ENCODE data around the gene OR10A2.

The OR10A2 gene

DNA sequence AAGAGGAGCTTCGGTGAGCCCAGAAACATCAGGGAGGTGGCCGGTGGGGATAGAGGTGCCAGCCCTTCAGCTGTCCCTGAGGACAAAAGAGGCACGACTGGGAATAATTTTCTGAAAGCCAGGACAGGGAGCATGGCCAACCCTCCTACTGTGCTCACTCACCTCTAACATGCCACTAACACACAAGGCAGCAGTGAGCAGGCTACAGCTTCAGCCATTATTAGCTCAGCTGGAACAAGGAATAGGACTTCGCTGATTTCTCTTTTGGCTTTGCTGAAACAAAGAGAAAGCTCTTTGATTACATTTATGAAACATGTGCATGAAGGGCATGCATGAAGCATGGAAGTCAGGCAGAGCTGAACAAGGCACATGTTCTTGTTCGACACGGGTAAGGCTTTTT lies 29.5 kb upstream of the OR10A2 start:
- Histone ChIP-seq H3K4me1 (ENCODE audit: insufficient read depth, low read length) (no peaks in the 10 kb centered on the region), H3K4me3 (ENCODE audit: low read depth in 1 of 2, low read length in 2 of 2) (no peak overlapping the region), H3K4me2 (ENCODE audit: insufficient read depth, low read length) (no peak overlapping the region), H3K27me3 (ENCODE audit: insufficient read depth, low read length, poor library complexity) (no peaks in the 10 kb centered on the region), H3K36me3 (ENCODE audit: insufficient read depth, low read length) (no peaks in the 10 kb centered on the region), H4K20me1 (ENCODE audit: insufficient read depth, low read length) (no peaks in the 10 kb centered on the region), H3K27ac (ENCODE audit: low read length) (no peak overlapping the region), H3K9me3 (ENCODE audit: insufficient read depth, low read length, severe bottlenecking) (no peaks in the 10 kb centered on the region), H3K79me2 (ENCODE audit: insufficient read depth, low read length) (no peaks in the 10 kb centered on the region), H2AFZ (ENCODE audit: low read depth, low read length) (no peak overlapping the region), H3K9ac (ENCODE audit: low read depth, low read length) (no peak overlapping the region)
- DNase-seq, result no peak
- TF ChIP-seq, protein P1, sequence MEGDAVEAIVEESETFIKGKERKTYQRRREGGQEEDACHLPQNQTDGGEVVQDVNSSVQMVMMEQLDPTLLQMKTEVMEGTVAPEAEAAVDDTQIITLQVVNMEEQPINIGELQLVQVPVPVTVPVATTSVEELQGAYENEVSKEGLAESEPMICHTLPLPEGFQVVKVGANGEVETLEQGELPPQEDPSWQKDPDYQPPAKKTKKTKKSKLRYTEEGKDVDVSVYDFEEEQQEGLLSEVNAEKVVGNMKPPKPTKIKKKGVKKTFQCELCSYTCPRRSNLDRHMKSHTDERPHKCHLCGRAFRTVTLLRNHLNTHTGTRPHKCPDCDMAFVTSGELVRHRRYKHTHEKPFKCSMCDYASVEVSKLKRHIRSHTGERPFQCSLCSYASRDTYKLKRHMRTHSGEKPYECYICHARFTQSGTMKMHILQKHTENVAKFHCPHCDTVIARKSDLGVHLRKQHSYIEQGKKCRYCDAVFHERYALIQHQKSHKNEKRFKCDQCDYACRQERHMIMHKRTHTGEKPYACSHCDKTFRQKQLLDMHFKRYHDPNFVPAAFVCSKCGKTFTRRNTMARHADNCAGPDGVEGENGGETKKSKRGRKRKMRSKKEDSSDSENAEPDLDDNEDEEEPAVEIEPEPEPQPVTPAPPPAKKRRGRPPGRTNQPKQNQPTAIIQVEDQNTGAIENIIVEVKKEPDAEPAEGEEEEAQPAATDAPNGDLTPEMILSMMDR (IDR thresholded peaks at IDR 0.05; ENCODE audit: borderline replicate concordance, extremely low read depth, low read length, poor library complexity, severe bottlenecking), result no peak
- no peak for TF ChIP-seq EZH2 (IDR thresholded peaks at IDR 0.05; ENCODE audit: borderline replicate concordance, low read depth, low read length, severe bottlenecking)
- ATAC-seq (ENCODE audit: insufficient read depth, low read depth), result no peak

DNA sequence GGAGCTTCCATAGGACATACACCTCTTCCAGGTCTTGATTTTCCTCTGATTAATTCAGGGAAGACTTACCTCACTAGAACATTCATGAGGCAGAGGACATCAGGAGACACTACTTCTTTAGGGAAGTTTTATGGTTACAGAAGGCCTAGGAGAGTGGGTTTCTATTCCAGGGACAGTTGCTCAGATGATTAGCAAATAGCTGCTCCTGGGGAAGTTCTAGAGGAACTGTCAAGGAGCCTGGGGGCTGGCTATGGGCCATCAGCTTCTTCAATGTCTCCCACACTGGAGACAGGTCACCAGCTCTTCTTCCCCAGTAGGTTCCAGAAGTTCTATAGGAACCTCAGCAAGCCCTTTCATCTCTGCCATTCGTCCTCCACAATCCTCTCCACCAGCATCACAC lies 28.8 kb upstream of the OR10A2 start:
- DNase-seq, result no peak
- Histone ChIP-seq H3K4me2 (ENCODE audit: insufficient read depth, low read length) (no peak overlapping the region), H3K27me3 (ENCODE audit: insufficient read depth, low read length, poor library complexity) (no peaks in the 10 kb centered on the region), H3K27ac (ENCODE audit: low read length) (no peak overlapping the region), H3K4me1 (ENCODE audit: insufficient read depth, low read length) (no peaks in the 10 kb centered on the region), H3K36me3 (ENCODE audit: insufficient read depth, low read length) (no peaks in the 10 kb centered on the region), H3K79me2 (ENCODE audit: insufficient read depth, low read length) (no peaks in the 10 kb centered on the region), H3K9me3 (ENCODE audit: insufficient read depth, low read length, severe bottlenecking) (no peaks in the 10 kb centered on the region), H3K9ac (ENCODE audit: low read depth, low read length) (no peak overlapping the region), H2AFZ (ENCODE audit: low read depth, low read length) (no peak overlapping the region), H3K4me3 (ENCODE audit: low read depth in 1 of 2, low read length in 2 of 2) (no peak overlapping the region), H4K20me1 (ENCODE audit: insufficient read depth, low read length) (no peaks in the 10 kb centered on the region)
- TF ChIP-seq, protein P1 (IDR thresholded peaks at IDR 0.05; ENCODE audit: borderline replicate concordance, extremely low read depth, low read length, poor library complexity, severe bottlenecking), result no peak
- TF ChIP-seq EZH2 (IDR thresholded peaks at IDR 0.05; ENCODE audit: borderline replicate concordance, low read depth, low read length, severe bottlenecking), result no peak
- no peak for ATAC-seq (ENCODE audit: insufficient read depth, low read depth)

DNA sequence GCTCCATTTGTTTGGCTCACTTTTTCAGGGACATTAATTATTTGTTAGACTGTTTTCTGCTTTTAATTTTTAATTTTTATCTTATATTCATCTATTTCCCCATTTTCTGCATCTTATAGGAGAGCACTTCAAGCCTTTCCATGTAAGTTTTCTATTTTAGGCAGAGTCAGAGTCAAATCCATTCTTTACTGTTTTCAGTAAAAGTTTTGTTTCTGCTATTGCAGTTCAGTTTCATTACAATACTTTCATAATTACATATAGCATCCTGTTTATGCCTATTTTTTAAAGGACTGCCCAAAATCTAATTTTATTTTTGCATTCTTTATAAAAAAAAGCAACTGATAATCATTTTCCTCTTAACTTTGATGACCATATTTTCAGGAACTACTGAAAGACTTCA lies 21.2 kb upstream of the OR10A2 start:
- Histone ChIP-seq H3K9me3 (ENCODE audit: insufficient read depth, low read length, severe bottlenecking) (no peaks in the 10 kb centered on the region), H3K36me3 (ENCODE audit: insufficient read depth, low read length) (no peaks in the 10 kb centered on the region), H3K4me2 (ENCODE audit: insufficient read depth, low read length) (no peak overlapping the region), H3K4me1 (ENCODE audit: insufficient read depth, low read length) (no peaks in the 10 kb centered on the region), H3K27me3 (ENCODE audit: insufficient read depth, low read length, poor library complexity) (no peaks in the 10 kb centered on the region), H3K27ac (ENCODE audit: low read length) (no peak overlapping the region), H2AFZ (ENCODE audit: low read depth, low read length) (no peak overlapping the region), H3K4me3 (ENCODE audit: low read depth in 1 of 2, low read length in 2 of 2) (no peak overlapping the region), H3K9ac (ENCODE audit: low read depth, low read length) (no peak overlapping the region), H3K79me2 (ENCODE audit: insufficient read depth, low read length) (no peaks in the 10 kb centered on the region), H4K20me1 (ENCODE audit: insufficient read depth, low read length) (no peaks in the 10 kb centered on the region)
- no peak for DNase-seq
- no peak for ATAC-seq (ENCODE audit: insufficient read depth, low read depth)
- TF ChIP-seq EZH2 (IDR thresholded peaks at IDR 0.05; ENCODE audit: borderline replicate concordance, low read depth, low read length, severe bottlenecking), result no peak
- TF ChIP-seq, protein P1 (IDR thresholded peaks at IDR 0.05; ENCODE audit: borderline replicate concordance, extremely low read depth, low read length, poor library complexity, severe bottlenecking), result no peak

DNA sequence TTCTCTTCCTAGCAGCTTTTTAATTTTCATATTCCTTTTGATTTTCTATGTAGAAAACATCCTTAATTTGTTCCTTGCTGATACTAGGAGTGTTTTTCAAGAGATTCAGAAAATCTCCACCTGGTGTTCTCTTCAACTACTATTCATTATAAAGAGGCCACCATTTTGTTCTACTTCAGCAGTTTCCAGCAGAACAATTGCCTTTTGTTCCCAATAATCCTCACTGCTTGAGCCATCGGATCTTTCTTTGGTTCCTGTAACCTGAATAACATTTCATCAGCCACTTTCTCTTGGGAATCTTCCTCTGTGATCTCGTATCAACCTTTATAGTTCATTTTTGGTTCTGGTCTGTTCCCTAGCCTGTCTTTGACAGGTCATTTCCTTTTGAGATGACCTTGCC lies 19.2 kb upstream of the OR10A2 start:
- no peaks in the 10 kb centered on the region for H3K9me3 ChIP-seq (ENCODE audit: insufficient read depth, low read length, severe bottlenecking)
- H3K4me3 ChIP-seq (ENCODE audit: low read depth in 1 of 2, low read length in 2 of 2), result no peak overlapping the region
- no peak overlapping the region for H3K4me2 ChIP-seq (ENCODE audit: insufficient read depth, low read length)
- H3K36me3 ChIP-seq (ENCODE audit: insufficient read depth, low read length), result no peaks in the 10 kb centered on the region
- no peak for DNase-seq
- no peak overlapping the region for H3K9ac ChIP-seq (ENCODE audit: low read depth, low read length)
- no peak for ATAC-seq (ENCODE audit: insufficient read depth, low read depth)
- H3K27ac ChIP-seq (ENCODE audit: low read length), result no peak overlapping the region
- TF ChIP-seq, protein P1 (IDR thresholded peaks at IDR 0.05; ENCODE audit: borderline replicate concordance, extremely low read depth, low read length, poor library complexity, severe bottlenecking), result no peak
- TF ChIP-seq EZH2 (IDR thresholded peaks at IDR 0.05; ENCODE audit: borderline replicate concordance, low read depth, low read length, severe bottlenecking), result no peak
- H3K27me3 ChIP-seq (ENCODE audit: insufficient read depth, low read length, poor library complexity), result no peaks in the 10 kb centered on the region
- no peaks in the 10 kb centered on the region for H3K4me1 ChIP-seq (ENCODE audit: insufficient read depth, low read length)
- no peaks in the 10 kb centered on the region for H4K20me1 ChIP-seq (ENCODE audit: insufficient read depth, low read length)
- no peak overlapping the region for H2AFZ ChIP-seq (ENCODE audit: low read depth, low read length)
- no peaks in the 10 kb centered on the region for H3K79me2 ChIP-seq (ENCODE audit: insufficient read depth, low read length)
